Bronchial epithelial cell (primary cell): ENCODE results near the gene PRR7. TPM values are rescaled to one million over a fixed set of nuclear protein-coding genes. Genes with fewer than 3 reads are reported as not detected.
A peak's percentile ranks its signal among the peaks of the same experiment; 100 is the strongest.

Source experiments
- DNase-seq: peaks from one replicate; pipeline ENCODE4 v3.0.0-alpha.2; 2010; ENCODE audit warnings: low read depth
- FAIRE-seq: peaks from 2 replicates; lab custom pipeline; 2011; peaks lifted over from hg19 to GRCh38; lab: Jason Lieb, UNC
- H3K27me3 ChIP-seq: 2 replicates; pipeline ENCODE4 v1.5.1; 2011; ENCODE audit warnings: low read length; ENCODE audit not compliant: control insufficient read depth, insufficient read depth
- H3K36me3 ChIP-seq: 2 replicates; pipeline ENCODE4 v1.5.1; 2011; ENCODE audit warnings: low read length; ENCODE audit not compliant: control insufficient read depth, insufficient read depth
- H3K4me3 ChIP-seq: 2 replicates; pipeline ENCODE4 v1.5.1; 2011; ENCODE audit warnings: mild to moderate bottlenecking, low read depth, low read length, control low read depth
- total RNA-seq: library from RNA; depleted of rRNA; stranded (reverse); fragments of >200 nt; gene quantifications from 2 replicates; pipeline ENCODE4 v1.2.1, GENCODE V29; 2014
- TF ChIP-seq, protein P1 (sequence below): IDR thresholded peaks from 2 replicates; pipeline ENCODE4 v1.5.1; 2011; ENCODE audit warnings: mild to moderate bottlenecking, moderate library complexity, low read length, control low read depth, inconsistent platforms; ENCODE audit not compliant: insufficient read depth, severe bottlenecking

PRR7 gene
- total RNA-seq, 1 donor from 2014 or later: 5.0 TPM

DNA sequence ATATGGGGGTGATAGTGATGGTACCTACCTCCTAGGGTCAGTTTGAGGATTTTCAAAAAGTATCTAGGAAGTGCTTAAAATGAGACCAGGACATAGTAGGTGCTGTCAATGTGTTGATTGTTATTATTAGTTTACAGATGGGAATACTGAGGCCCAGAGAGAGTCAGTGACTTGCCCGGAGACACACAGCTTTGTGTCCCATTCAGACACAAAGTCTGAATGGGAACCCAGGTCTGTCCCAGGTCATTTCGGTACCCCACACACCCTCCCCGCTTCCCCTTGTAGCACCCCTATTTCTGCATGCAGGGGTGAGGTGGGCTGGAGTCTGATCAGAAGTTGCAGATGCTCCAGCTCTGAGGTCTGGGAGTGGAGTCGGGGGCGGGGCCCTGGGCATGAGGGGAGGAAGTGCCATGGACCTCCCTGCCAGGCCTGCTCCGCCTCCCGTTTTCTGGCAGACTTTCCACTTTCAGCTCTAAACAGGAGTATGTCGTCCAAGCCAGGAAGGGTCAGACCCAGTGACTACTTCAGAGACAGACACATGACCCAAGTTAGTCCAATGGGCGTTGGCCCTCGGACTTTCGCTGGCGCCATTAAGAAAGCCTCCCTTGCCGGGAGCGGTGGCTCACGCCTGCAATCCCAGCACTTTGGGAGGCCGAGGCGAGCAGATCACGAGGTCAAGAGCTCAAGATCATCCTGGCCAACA lies 30.1 kb downstream of the PRR7 start:
- Histone ChIP-seq H3K36me3 (peaks cover 4% of the 10 kb centered on the region), H3K4me3 (no peak overlapping the region), H3K27me3 (no peaks in the 10 kb centered on the region)
- TF ChIP-seq, protein P1, sequence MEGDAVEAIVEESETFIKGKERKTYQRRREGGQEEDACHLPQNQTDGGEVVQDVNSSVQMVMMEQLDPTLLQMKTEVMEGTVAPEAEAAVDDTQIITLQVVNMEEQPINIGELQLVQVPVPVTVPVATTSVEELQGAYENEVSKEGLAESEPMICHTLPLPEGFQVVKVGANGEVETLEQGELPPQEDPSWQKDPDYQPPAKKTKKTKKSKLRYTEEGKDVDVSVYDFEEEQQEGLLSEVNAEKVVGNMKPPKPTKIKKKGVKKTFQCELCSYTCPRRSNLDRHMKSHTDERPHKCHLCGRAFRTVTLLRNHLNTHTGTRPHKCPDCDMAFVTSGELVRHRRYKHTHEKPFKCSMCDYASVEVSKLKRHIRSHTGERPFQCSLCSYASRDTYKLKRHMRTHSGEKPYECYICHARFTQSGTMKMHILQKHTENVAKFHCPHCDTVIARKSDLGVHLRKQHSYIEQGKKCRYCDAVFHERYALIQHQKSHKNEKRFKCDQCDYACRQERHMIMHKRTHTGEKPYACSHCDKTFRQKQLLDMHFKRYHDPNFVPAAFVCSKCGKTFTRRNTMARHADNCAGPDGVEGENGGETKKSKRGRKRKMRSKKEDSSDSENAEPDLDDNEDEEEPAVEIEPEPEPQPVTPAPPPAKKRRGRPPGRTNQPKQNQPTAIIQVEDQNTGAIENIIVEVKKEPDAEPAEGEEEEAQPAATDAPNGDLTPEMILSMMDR: no peak
- FAIRE-seq (no peak), DNase-seq (no peak)

DNA sequence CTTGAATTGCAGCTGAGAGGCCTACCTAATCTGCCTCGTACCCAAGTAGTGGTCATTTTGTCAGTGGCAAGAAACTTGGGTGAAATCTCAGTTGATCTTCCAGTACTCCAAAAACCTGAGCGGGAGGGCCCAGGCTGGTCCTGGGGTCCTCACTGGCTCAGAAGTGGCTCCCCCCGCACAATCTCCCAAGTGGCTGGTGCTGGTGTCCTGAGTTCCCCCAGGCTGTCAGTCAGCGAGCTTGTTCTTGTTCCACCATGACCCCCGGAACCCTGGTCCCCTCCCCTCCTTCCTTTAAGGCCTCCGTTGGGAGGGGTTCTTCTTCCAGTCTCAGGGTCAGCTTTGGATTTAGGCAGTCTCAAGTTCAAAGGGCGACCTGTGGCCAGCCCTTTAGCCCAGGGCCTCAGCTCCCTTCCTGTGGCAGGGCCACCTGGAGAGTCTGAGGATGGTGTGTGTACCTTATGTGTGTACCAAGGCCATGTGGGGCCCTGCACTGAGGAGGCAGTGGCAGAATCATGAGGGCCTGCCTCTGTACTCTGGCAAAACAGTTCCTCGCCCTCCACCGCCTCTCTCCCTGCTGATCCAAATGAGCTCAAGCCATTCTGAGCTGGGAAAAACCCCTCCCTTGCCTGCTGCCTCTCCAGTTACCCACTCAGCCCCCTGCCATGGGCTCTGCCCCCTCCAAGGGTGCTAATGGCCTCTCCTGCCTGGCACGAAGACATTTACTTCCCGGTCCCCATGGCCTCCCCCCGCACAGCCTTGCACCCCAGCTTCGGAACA lies 31.3 kb downstream of the PRR7 start:
- H3K27me3 ChIP-seq: no peaks in the 10 kb centered on the region
- DNase-seq (no peak), FAIRE-seq (no peak)
- H3K36me3 ChIP-seq: peaks cover 4% of the 10 kb centered on the region
- H3K4me3 ChIP-seq: no peak overlapping the region
- TF ChIP-seq, protein P1: no peak

DNA sequence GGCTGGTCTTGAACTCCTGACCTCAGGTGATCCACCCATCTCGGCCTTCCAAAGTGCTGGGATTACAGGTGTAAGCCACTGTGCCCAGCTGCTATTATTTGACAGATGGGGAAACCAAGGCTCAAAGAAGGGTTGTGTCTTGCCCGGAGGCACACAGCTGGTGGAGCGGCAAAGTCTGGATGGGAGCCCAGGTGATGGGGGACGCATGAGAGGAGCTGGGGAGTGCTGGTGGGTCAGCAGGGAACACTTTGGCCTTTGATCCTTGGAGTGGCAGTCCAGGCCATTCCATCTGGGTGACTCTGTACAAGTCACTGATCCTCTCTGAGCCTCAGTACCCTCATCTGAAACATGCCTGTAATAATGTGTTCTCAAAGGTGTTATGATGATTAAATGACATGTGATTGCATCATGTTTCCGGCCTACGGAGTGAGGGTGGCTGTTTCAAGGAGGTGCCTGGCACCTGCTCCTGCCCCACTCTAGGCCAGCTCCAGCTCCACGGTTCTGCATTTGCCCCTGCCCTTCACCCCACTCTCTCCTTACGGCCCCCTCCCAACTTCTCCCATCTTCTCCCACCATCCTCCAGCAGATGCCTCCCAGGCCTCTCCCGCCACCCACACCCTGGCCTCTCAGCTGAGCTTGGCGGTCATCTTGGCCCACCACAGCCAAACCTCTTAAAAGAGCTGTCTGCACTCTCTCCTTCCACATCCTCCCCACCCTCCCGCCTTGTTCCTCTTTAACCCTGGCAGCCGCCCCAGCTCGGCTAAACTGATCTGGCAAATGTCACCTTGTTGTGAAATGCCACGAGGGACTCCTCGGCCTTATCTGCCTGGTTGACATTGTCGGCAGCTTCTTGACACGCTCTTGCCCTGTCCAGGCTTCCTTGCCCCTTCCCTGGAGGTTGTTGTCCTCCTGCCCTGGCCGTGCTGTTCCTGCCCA lies 32.4 kb downstream of the PRR7 start:
- Histone ChIP-seq H3K27me3 (no peaks in the 10 kb centered on the region), H3K4me3 (no peak overlapping the region), H3K36me3 (peaks cover 12% of the 10 kb centered on the region)
- peak; percentile 69 for DNase-seq
- TF ChIP-seq, protein P1: no peak
- no peak for FAIRE-seq

DNA sequence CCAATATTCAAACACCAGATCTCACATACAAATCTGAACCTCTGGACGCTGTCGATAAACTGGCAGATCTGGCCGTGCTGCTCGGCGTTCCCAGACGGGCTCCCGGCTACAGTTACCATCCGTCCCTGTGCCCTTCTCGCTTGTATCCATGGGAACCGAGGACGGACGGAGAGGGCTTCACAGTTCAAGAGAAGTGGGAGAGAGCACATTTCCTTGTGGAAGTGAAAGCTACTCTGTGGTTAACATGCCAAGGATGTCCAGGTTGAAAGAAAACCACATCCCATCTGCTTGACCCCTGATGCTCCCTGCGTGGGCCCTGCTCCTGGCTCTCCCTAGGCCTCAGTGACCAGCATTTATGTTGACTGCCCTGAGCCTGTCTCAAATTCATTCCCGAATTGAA lies 33.2 kb downstream of the PRR7 start:
- FAIRE-seq (no peak), DNase-seq (no peak)
- Histone ChIP-seq H3K27me3 (no peaks in the 10 kb centered on the region), H3K36me3 (peaks cover 20% of the 10 kb centered on the region), H3K4me3 (no peak overlapping the region)
- TF ChIP-seq, protein P1: no peak

DNA sequence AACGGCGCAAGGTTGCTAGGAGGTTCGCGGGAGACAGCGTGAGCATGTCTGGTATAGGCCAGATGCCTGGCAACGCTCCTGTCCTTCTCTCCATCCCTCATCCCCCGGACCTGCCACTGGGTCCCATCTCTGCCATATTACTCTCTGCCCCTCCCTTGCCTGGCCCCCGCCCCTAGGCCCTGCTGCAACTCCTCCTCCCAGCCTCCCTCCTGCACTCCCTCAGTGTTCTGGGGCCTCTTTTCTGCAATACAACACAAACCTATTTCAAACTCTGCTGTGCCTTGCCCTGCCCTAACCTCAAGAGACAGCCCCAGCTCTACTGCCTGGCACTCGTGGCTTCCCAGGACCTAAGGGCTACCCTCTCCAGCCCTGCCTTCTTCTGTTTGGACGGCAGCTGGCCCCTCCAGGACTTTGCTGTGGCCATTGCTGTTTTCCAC lies 35.8 kb downstream of the PRR7 start:
- H3K36me3 ChIP-seq: peaks cover 31% of the 10 kb centered on the region
- DNase-seq: no peak
- FAIRE-seq: no peak
- H3K27me3 ChIP-seq: no peaks in the 10 kb centered on the region
- no peak overlapping the region for H3K4me3 ChIP-seq
- TF ChIP-seq, protein P1: no peak
